ENCODE measurements around the gene FAM184A.

FAM184A gene

GRCh38 chr6:119030759-119031158 is 47.7 kb downstream of the FAM184A start:
- Histone ChIP-seq H3K36me3 (ENCODE audit: insufficient read depth, low read length) (no peaks in the 10 kb centered on the region), H3K9me2 (replicated peaks; ENCODE audit: low read depth, low read length) (no peaks in the 10 kb centered on the region), H2AFZ (ENCODE audit: low read length) (no peak overlapping the region), H3K4me3 (ENCODE audit: low read length, poor library complexity, severe bottlenecking) (no peak overlapping the region), H3K9ac (ENCODE audit: low read depth, low read length, poor library complexity, severe bottlenecking) (no peak overlapping the region), H3K4me1 (ENCODE audit: insufficient read depth, low read length, poor library complexity, severe bottlenecking) (no peaks in the 10 kb centered on the region), H3F3A (ENCODE audit: low read depth) (no peaks in the 10 kb centered on the region), H3K79me2 (ENCODE audit: insufficient read depth, low read length) (no peaks in the 10 kb centered on the region), H3K9me3 (ENCODE audit: insufficient read depth, low read depth, low read length) (no peaks in the 10 kb centered on the region), H4K20me1 (ENCODE audit: insufficient read depth, low read length, poor library complexity, severe bottlenecking) (no peaks in the 10 kb centered on the region), H3K4me2 (ENCODE audit: low read depth, low read length, poor library complexity, severe bottlenecking) (no peak overlapping the region), H3K27me3 (ENCODE audit: insufficient read depth, low read length, poor library complexity, severe bottlenecking) (no peaks in the 10 kb centered on the region)
- TF ChIP-seq CTCF (conservative IDR thresholded peaks at IDR 0.05; ENCODE audit: low read length) (no peak), EZH2phosphoT487 (IDR thresholded peaks at IDR 0.05; ENCODE audit: borderline replicate concordance) (no peak)

GRCh38 chr6:119028091-119028490 is 50.4 kb downstream of the FAM184A start:
- no peaks in the 10 kb centered on the region for H3F3A ChIP-seq (ENCODE audit: low read depth)
- no peak overlapping the region for H3K4me3 ChIP-seq (ENCODE audit: low read length, poor library complexity, severe bottlenecking)
- no peaks in the 10 kb centered on the region for H3K36me3 ChIP-seq (ENCODE audit: insufficient read depth, low read length)
- no peaks in the 10 kb centered on the region for H3K9me3 ChIP-seq (ENCODE audit: insufficient read depth, low read depth, low read length)
- H3K4me2 ChIP-seq (ENCODE audit: low read depth, low read length, poor library complexity, severe bottlenecking), result no peak overlapping the region
- no peaks in the 10 kb centered on the region for H3K4me1 ChIP-seq (ENCODE audit: insufficient read depth, low read length, poor library complexity, severe bottlenecking)
- no peak overlapping the region for H2AFZ ChIP-seq (ENCODE audit: low read length)
- no peaks in the 10 kb centered on the region for H3K9me2 ChIP-seq (replicated peaks; ENCODE audit: low read depth, low read length)
- H3K79me2 ChIP-seq (ENCODE audit: insufficient read depth, low read length), result no peaks in the 10 kb centered on the region
- no peaks in the 10 kb centered on the region for H3K27me3 ChIP-seq (ENCODE audit: insufficient read depth, low read length, poor library complexity, severe bottlenecking)
- H3K9ac ChIP-seq (ENCODE audit: low read depth, low read length, poor library complexity, severe bottlenecking), result no peak overlapping the region
- TF ChIP-seq EZH2phosphoT487 (IDR thresholded peaks at IDR 0.05; ENCODE audit: borderline replicate concordance) (no peak), CTCF (conservative IDR thresholded peaks at IDR 0.05; ENCODE audit: low read length) (no peak)
- no peaks in the 10 kb centered on the region for H4K20me1 ChIP-seq (ENCODE audit: insufficient read depth, low read length, poor library complexity, severe bottlenecking)

GRCh38 chr6:119027465-119027864 is 51.0 kb downstream of the FAM184A start:
- Histone ChIP-seq H3K4me1 (ENCODE audit: insufficient read depth, low read length, poor library complexity, severe bottlenecking) (no peaks in the 10 kb centered on the region), H3K9me3 (ENCODE audit: insufficient read depth, low read depth, low read length) (no peaks in the 10 kb centered on the region), H2AFZ (ENCODE audit: low read length) (no peak overlapping the region), H3F3A (ENCODE audit: low read depth) (no peaks in the 10 kb centered on the region), H3K27me3 (ENCODE audit: insufficient read depth, low read length, poor library complexity, severe bottlenecking) (no peaks in the 10 kb centered on the region), H3K4me3 (ENCODE audit: low read length, poor library complexity, severe bottlenecking) (no peak overlapping the region), H3K4me2 (ENCODE audit: low read depth, low read length, poor library complexity, severe bottlenecking) (no peak overlapping the region), H3K36me3 (ENCODE audit: insufficient read depth, low read length) (no peaks in the 10 kb centered on the region), H4K20me1 (ENCODE audit: insufficient read depth, low read length, poor library complexity, severe bottlenecking) (no peaks in the 10 kb centered on the region), H3K9me2 (replicated peaks; ENCODE audit: low read depth, low read length) (no peaks in the 10 kb centered on the region), H3K9ac (ENCODE audit: low read depth, low read length, poor library complexity, severe bottlenecking) (no peak overlapping the region), H3K79me2 (ENCODE audit: insufficient read depth, low read length) (no peaks in the 10 kb centered on the region)
- no peak for TF ChIP-seq EZH2phosphoT487 (IDR thresholded peaks at IDR 0.05; ENCODE audit: borderline replicate concordance)
- TF ChIP-seq CTCF (conservative IDR thresholded peaks at IDR 0.05; ENCODE audit: low read length), result no peak

Measured in Loucy (cell line).